AG04450 (cell line): ENCODE measurements around the gene PAGE1. TPM values are rescaled to one million over a fixed set of nuclear protein-coding genes. Genes with fewer than 3 reads are reported as not detected.

ENCODE experiments used
- CTCF ChIA-PET: fragments of 300-600, 350-600 bp; formaldehyde crosslinking; extraction: SDS; loops from one replicate; lab custom pipeline; 2022; ENCODE audit warnings: antibody characterized with exemption, inconsistent platforms; lab: Charles Lee
- POLR2A ChIA-PET: fragments of 350-600 bp; formaldehyde crosslinking; extraction: SDS; loops from one replicate; lab custom pipeline; 2021; ENCODE audit warnings: antibody characterized with exemption, inconsistent platforms; lab: Yijun Ruan, JAX
- DNase-seq: peaks from one replicate; pipeline ENCODE4 v3.0.0-alpha.2; 2011; ENCODE audit warnings: low read depth, low spot score
- H3K27ac ChIP-seq: one replicate; pipeline ENCODE4 v1.5.1; 2012; ENCODE audit warnings: low read depth, low read length, control low read depth
- H3K27me3 ChIP-seq: one replicate; pipeline ENCODE4 v1.6.0; 2012; ENCODE audit warnings: low read length; ENCODE audit not compliant: control insufficient read depth, insufficient read depth
- H3K4me3 ChIP-seq: 2 replicates; pipeline ENCODE4 v1.5.1; 2011; ENCODE audit warnings: mild to moderate bottlenecking, low read depth, low read length, control low read depth
- H3K9me3 ChIP-seq: 2 replicates; pipeline ENCODE4 v1.5.1; 2012; ENCODE audit warnings: low read length; ENCODE audit not compliant: control insufficient read depth, insufficient read depth
- polyA plus RNA-seq: library from polyadenylated mRNA; depleted of rRNA; stranded (reverse); fragments of >200 nt; gene quantifications from 2 replicates; pipeline ENCODE4 v1.2.3, GENCODE V29; 2011; rRNA removed
- TF ChIP-seq, protein P1 (sequence below): IDR thresholded peaks from 2 replicates; pipeline ENCODE4 v1.5.1; 2011; ENCODE audit warnings: low read depth, low read length, control low read depth, inconsistent platforms

Gene PAGE1
- polyA plus RNA-seq, 1 experiment: not detected

DNA sequence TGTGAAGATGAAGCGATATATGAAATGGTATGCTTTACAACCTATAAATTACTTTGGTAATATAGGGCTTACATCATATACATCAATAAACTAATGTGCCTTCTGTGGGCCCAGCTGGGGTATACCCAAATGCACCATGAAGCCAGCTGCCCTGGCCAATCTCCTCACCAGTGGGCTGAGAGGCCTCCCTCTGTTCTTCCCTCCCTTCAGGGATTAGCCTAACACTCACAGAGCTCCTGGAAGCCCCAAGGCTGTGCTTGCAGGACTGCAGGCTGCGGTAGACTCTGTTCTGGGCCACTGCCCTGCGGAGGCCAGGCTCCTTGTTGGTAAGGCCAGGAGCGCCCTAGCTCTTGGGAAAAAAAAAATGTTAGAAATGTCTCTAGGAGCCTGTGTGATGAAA lies 33.9 kb downstream of the PAGE1 start:
- no peak overlapping the region for H3K4me3 ChIP-seq
- no peaks in the 10 kb centered on the region for H3K9me3 ChIP-seq
- ChIA-PET POLR2A (no interaction called here), CTCF (no interaction called here)
- no peak for DNase-seq
- no peak overlapping the region for H3K27ac ChIP-seq
- TF ChIP-seq, protein P1, sequence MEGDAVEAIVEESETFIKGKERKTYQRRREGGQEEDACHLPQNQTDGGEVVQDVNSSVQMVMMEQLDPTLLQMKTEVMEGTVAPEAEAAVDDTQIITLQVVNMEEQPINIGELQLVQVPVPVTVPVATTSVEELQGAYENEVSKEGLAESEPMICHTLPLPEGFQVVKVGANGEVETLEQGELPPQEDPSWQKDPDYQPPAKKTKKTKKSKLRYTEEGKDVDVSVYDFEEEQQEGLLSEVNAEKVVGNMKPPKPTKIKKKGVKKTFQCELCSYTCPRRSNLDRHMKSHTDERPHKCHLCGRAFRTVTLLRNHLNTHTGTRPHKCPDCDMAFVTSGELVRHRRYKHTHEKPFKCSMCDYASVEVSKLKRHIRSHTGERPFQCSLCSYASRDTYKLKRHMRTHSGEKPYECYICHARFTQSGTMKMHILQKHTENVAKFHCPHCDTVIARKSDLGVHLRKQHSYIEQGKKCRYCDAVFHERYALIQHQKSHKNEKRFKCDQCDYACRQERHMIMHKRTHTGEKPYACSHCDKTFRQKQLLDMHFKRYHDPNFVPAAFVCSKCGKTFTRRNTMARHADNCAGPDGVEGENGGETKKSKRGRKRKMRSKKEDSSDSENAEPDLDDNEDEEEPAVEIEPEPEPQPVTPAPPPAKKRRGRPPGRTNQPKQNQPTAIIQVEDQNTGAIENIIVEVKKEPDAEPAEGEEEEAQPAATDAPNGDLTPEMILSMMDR: no peak
- H3K27me3 ChIP-seq: no peaks in the 10 kb centered on the region

DNA sequence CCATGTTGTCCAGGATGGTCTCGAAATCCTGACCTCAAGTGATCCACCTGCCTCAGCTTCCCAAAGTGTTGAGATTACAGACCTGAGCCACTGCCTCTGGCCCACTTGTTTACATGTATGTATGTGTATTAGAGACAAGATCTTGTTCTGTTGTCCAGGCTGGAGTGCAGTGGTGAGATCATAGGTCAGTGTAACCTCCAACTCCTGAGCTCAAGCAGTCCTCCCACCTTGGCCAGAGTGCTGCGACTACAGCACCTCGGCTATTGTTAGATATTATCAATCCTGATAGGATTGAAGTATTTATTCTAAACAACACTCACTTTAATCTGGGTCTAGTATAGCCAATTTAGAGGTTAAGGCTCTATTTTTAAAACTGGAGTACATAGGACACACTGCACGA lies 36.0 kb downstream of the PAGE1 start:
- ChIA-PET CTCF (no interaction called here), POLR2A (no interaction called here)
- TF ChIP-seq, protein P1: no peak
- no peak for DNase-seq
- no peak overlapping the region for H3K4me3 ChIP-seq
- H3K27me3 ChIP-seq: no peaks in the 10 kb centered on the region
- H3K27ac ChIP-seq: no peak overlapping the region
- H3K9me3 ChIP-seq: no peaks in the 10 kb centered on the region

DNA sequence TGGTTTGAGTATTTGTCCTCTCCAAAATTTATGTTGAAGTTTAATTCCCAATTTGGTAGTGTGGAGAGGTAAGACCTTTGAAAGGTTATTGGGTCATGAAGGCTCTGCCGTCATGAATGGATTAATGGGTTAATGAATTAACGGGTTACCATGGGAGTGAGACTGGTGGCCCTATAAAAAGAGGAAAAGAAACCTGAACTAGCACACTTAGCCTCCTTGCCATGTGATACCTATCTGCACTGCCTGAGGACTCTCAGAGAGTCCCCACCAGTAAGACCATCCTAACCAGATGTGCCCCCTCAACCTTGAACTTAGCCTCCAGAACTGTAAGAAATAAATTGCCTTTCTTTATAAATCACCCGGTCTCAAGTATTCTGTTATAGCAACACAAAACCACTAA lies 39.3 kb downstream of the PAGE1 start:
- TF ChIP-seq, protein P1: no peak
- ChIA-PET POLR2A (no interaction called here), CTCF (no interaction called here)
- Histone ChIP-seq H3K9me3 (no peaks in the 10 kb centered on the region), H3K27me3 (no peaks in the 10 kb centered on the region), H3K27ac (no peak overlapping the region), H3K4me3 (no peak overlapping the region)
- DNase-seq: no peak

DNA sequence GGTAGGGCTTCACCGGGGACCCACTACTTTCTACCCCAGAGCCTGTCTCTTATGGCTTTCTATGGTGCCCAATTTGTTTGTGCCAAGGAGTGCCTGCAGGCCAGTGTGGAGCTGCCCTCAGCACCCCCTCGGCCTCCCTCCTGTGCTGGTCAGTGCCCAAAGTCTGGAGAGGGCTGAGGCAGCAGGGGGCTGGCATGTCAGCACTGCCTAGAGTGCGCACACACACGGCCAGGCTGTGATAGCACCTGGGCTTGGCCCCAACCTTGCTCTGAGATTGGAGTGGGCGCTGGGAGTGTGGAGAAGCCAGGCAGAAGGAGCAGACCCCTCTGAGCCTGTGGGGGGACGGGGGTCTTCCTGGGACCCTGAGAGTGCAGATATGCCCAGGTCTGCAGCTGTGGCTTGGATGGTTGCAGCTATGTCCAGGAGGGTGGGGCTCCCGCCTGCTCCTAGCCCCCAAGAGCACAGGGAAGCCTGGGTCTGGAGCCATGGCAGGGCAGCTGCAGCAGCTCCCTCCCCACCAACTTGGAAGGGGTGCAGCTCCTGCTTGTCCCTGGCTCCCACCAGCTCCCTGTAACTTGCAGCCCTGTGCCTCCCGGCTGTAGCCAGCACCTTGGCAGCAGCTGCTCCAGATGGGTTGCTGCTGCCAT lies 50.7 kb downstream of the PAGE1 start:
- POLR2A ChIA-PET: no interaction called here
- Histone ChIP-seq H3K27ac (no peak overlapping the region), H3K27me3 (no peaks in the 10 kb centered on the region), H3K9me3 (peaks cover 6% of the 10 kb centered on the region; the same call in 1 of the 2 replicates), H3K4me3 (no peak overlapping the region)
- TF ChIP-seq, protein P1: no peak
- no peak for DNase-seq
- CTCF ChIA-PET: no interaction called here

Other genes with a start within 250 kb of the PAGE1 start
- not detected in 2 replicates for gene GAGE12C, start 163.8 kb downstream of the PAGE1 start, polyA plus RNA-seq
- gene GAGE12D, start 154.3 kb downstream of the PAGE1 start, polyA plus RNA-seq: not detected in 2 replicates
- gene GAGE12E, start 144.7 kb downstream of the PAGE1 start, polyA plus RNA-seq: not detected in 2 replicates
- not detected in 2 replicates for gene GAGE12F, start 135.1 kb downstream of the PAGE1 start, polyA plus RNA-seq
- gene GAGE12G, start 125.6 kb downstream of the PAGE1 start, polyA plus RNA-seq: not detected in 2 replicates
- not detected in 2 replicates for gene GAGE12H, start 116.0 kb downstream of the PAGE1 start, polyA plus RNA-seq
- not detected in 2 replicates for gene GAGE2A, start 106.5 kb downstream of the PAGE1 start, polyA plus RNA-seq
- not detected in 2 replicates for gene GAGE1, start 97.0 kb downstream of the PAGE1 start, polyA plus RNA-seq
- gene PAGE4, start 133.3 kb upstream of the PAGE1 start, polyA plus RNA-seq: not detected in 2 replicates
- gene USP27X, start 183.5 kb upstream of the PAGE1 start, polyA plus RNA-seq: 4.2 and 4.3 TPM in 2 replicates
- 1.9 and 2.2 TPM in 2 replicates for gene CLCN5, start 226.6 kb upstream of the PAGE1 start, polyA plus RNA-seq